Aorta (tissue), 5 donors: Measurements from ENCODE around the gene DIAPH3. TPM values are rescaled to one million over a fixed set of nuclear protein-coding genes. Genes with fewer than 3 reads are reported as not detected.

ENCODE experiments used
- ATAC-seq: fragments of 200-7000 bp; cut with Tn5 transposase; one replicate; pipeline ENCODE4 v1.9.1; 2022; ENCODE audit warnings: moderate library complexity; ENCODE audit not compliant: low FRiP score
- DNase-seq, 2 donors: peaks; one replicate each; pipeline ENCODE4 v3.0.0-alpha.2; 2020
- H3K27ac ChIP-seq, 2 donors: one replicate each; pipeline ENCODE4 v1.5.1; 2013; ENCODE audit warnings: low read length in 2 of 2, mild to moderate bottlenecking in 2 of 2, moderate library complexity in 2 of 2, control low read depth in 1 of 2, inconsistent platforms in 1 of 2, low read depth in 1 of 2
- H3K27me3 ChIP-seq, 2 donors: one replicate each; pipeline ENCODE4 v1.6.1; 2013; ENCODE audit warnings: control low read depth in 1 of 2, low read length in 1 of 2, mild to moderate bottlenecking in 1 of 2, moderate library complexity in 1 of 2; ENCODE audit not compliant: insufficient read depth in 2 of 2, control insufficient read depth in 1 of 2
- H3K36me3 ChIP-seq, 2 donors: one replicate each; pipeline ENCODE4 v1.6.1; 2013; ENCODE audit warnings: control low read depth in 1 of 2, low read length in 1 of 2, mild to moderate bottlenecking in 1 of 2; ENCODE audit not compliant: insufficient read depth in 2 of 2, control insufficient read depth in 1 of 2
- H3K4me1 ChIP-seq, 2 donors: one replicate each; pipeline ENCODE4 v1.6.1; 2013; ENCODE audit warnings: low read length in 2 of 2, control low read depth in 1 of 2, mild to moderate bottlenecking in 1 of 2, moderate library complexity in 1 of 2; ENCODE audit not compliant: insufficient read depth in 2 of 2, control insufficient read depth in 1 of 2
- H3K4me3 ChIP-seq, 2 donors: one replicate each; pipeline ENCODE4 v1.5.1; 2013; ENCODE audit warnings: low read length in 2 of 2, control low read depth in 1 of 2, mild to moderate bottlenecking in 1 of 2
- H3K9me3 ChIP-seq: one replicate; pipeline ENCODE4 v1.6.1; 2013; ENCODE audit warnings: mild to moderate bottlenecking, low read length; ENCODE audit not compliant: control insufficient read depth
- intact Hi-C, 2 donors: fragments of 100-400 bp; cut with DNase I; formaldehyde crosslinking; loops; one replicate each; pipeline versions ENCODE4 v1.14.2 to v1.15.0; 2022
- polyA plus RNA-seq, 2 donors: library from polyadenylated mRNA; stranded (reverse); fragments of 200-250 nt; gene quantifications; one replicate each; pipeline ENCODE4 v1.2.3, GENCODE V29; 2013
- total RNA-seq, 2 donors: library from RNA; stranded (reverse); fragmentation: NEBNext Ultra II Directional; extraction: Animal tissue kit (Norgen Biotek cat#: 25700); gene quantifications; one replicate each; pipeline ENCODE4 v1.2.1, GENCODE V29; 2021
- donor health status: healthy with polysubstance abuse.
- donor health status: Bipolar disorder and iron deficiency.
- donor health status: DM: no; HTN: no; CAD: no.
- donor health status: DM: no; HTN: no; CAD: no.
- donor health status: DM: yes; HTN: yes; CAD: no.

Gene DIAPH3
- total and polyA plus RNA-seq, 4 donors, result 0.13 to 7.5 (median 3.0) TPM

- Histone ChIP-seq H3K27ac (no peak overlapping the region), H3K36me3 (no peaks in the 10 kb centered on the region), H3K4me3 (no peak overlapping the region), H3K4me1 (no peaks in the 10 kb centered on the region), H3K27me3 (no peaks in the 10 kb centered on the region), H3K9me3 (peaks cover 2% of the 10 kb centered on the region)
- intact Hi-C loops, result no loop called here
- ATAC-seq (no peak), DNase-seq (no peak)
Observed at GRCh38 chr13:59621773-59622172, 542.0 kb downstream of the DIAPH3 start.

Other genes with a start within 250 kb of the DIAPH3 start
- gene TDRD3, start 233.3 kb upstream of the DIAPH3 start, total RNA-seq, result 10 to 100 TPM; 31.0 to 44.3 TPM
- gene TDRD3, start 233.3 kb upstream of the DIAPH3 start, polyA plus RNA-seq, result 10 to 100 TPM in 1 of 2 donors, 1 to 10 TPM in 1; 9.3 to 15.8 TPM